ENCODE measurements around the gene FNTB. TPM values are rescaled to one million over a fixed set of nuclear protein-coding genes. Genes with fewer than 3 reads are reported as not detected.

FNTB gene
- total and polyA plus RNA-seq, 2 donors (not counting 1 experiment from before 2014, with no cell fraction given), result 6.6 to 10.2 TPM

- Histone ChIP-seq H3K27ac (ENCODE audit: low read length in 2 of 2) (no peak overlapping the region), H3K4me1 (ENCODE audit: control insufficient read depth in 2 of 2, insufficient read depth in 2 of 2, low read length in 2 of 2) (no peaks in the 10 kb centered on the region), H3K4me3 (ENCODE audit: control extremely low read depth in 1 of 5, extremely low read depth in 1 of 5, insufficient read depth in 1 of 5, low read depth in 2 of 5, low read length in 4 of 5) (no peak overlapping the region), H2AFZ (ENCODE audit: insufficient read depth, low read depth, low read length, poor library complexity, severe bottlenecking) (no peak overlapping the region), H3K9me3 (ENCODE audit: control extremely low read depth in 1 of 3, control insufficient read depth in 2 of 3, insufficient read depth in 1 of 3, low read length in 2 of 3) (no peaks in the 10 kb centered on the region), H3K27me3 (replicated peaks in 1 of 4; ENCODE audit: control extremely low read depth in 1 of 4, control insufficient read depth in 3 of 4, insufficient read depth in 4 of 4, low read length in 3 of 4) (no peaks in the 10 kb centered on the region), H3K4me2 (replicated peaks; ENCODE audit: low read depth, low read length, poor library complexity, severe bottlenecking) (no peak overlapping the region), H3K79me2 (ENCODE audit: control insufficient read depth, insufficient read depth, low read length) (no peaks in the 10 kb centered on the region), H3K9ac (ENCODE audit: low read length) (no peak overlapping the region), H4K20me1 (ENCODE audit: control insufficient read depth, insufficient read depth, low read length, poor library complexity, severe bottlenecking) (no peaks in the 10 kb centered on the region), H3K36me3 (replicated peaks in 1 of 2; ENCODE audit: control extremely low read depth in 1 of 2, control insufficient read depth in 1 of 2, extremely low read depth in 1 of 2, insufficient read depth in 2 of 2, low read length in 1 of 2) (peaks cover 0 to 8% of the 10 kb centered on the region in 2 experiments)
- CTCF ChIA-PET, result interaction anchor here (0.6 to 1.2 kb wide), 2 partner anchors 72 to 130 kb away, joined by 3 to 6 read pairs; no protein-coding TSS in a partner anchor
- ATAC-seq (ENCODE audit: low read depth) (no peak), DNase-seq (no peak)
- Mint-ChIP-seq H3K27me3 (no peaks in the 10 kb centered on the region), H3K9me3 (ENCODE audit: insufficient read depth) (no peaks in the 10 kb centered on the region), H3K27ac (no peak overlapping the region), H3K4me1 (no peaks in the 10 kb centered on the region), H3K4me3 (no peak overlapping the region)
- intact Hi-C loops (cut with micrococcal nuclease), result no loop called here
- TF ChIP-seq CTCF (IDR thresholded peaks at IDR 0.05), result no peak
- no peak for TF ChIP-seq EZH2 (IDR thresholded peaks at IDR 0.05; ENCODE audit: borderline replicate concordance, insufficient read depth, low read depth, low read length, poor library complexity, severe bottlenecking)
- WGBS (ENCODE audit: insufficient coverage), result 100% methylated on average over 3 of the region's 4 CpGs
- POLR2A ChIA-PET, result no interaction called here
Observed at GRCh38 chr14:65034021-65034420, 47.3 kb downstream of the FNTB start.

- Histone ChIP-seq H3K27ac (ENCODE audit: low read length in 2 of 2) (no peak overlapping the region), H3K36me3 (replicated peaks in 1 of 2; ENCODE audit: control extremely low read depth in 1 of 2, control insufficient read depth in 1 of 2, extremely low read depth in 1 of 2, insufficient read depth in 2 of 2, low read length in 1 of 2) (peaks cover 0 to 6% of the 10 kb centered on the region in 2 experiments), H3K4me1 (ENCODE audit: control insufficient read depth in 2 of 2, insufficient read depth in 2 of 2, low read length in 2 of 2) (no peaks in the 10 kb centered on the region), H4K20me1 (ENCODE audit: control insufficient read depth, insufficient read depth, low read length, poor library complexity, severe bottlenecking) (no peaks in the 10 kb centered on the region), H3K9ac (ENCODE audit: low read length) (no peak overlapping the region), H3K9me3 (ENCODE audit: control extremely low read depth in 1 of 3, control insufficient read depth in 2 of 3, insufficient read depth in 1 of 3, low read length in 2 of 3) (no peaks in the 10 kb centered on the region), H3K79me2 (ENCODE audit: control insufficient read depth, insufficient read depth, low read length) (no peaks in the 10 kb centered on the region), H3K27me3 (replicated peaks in 1 of 4; ENCODE audit: control extremely low read depth in 1 of 4, control insufficient read depth in 3 of 4, insufficient read depth in 4 of 4, low read length in 3 of 4) (no peaks in the 10 kb centered on the region), H3K4me3 (ENCODE audit: control extremely low read depth in 1 of 5, extremely low read depth in 1 of 5, insufficient read depth in 1 of 5, low read depth in 2 of 5, low read length in 4 of 5) (no peak overlapping the region), H2AFZ (ENCODE audit: insufficient read depth, low read depth, low read length, poor library complexity, severe bottlenecking) (no peak overlapping the region), H3K4me2 (replicated peaks; ENCODE audit: low read depth, low read length, poor library complexity, severe bottlenecking) (no peak overlapping the region)
- ATAC-seq (ENCODE audit: low read depth) (no peak), DNase-seq (no peak)
- Mint-ChIP-seq H3K4me3 (no peak overlapping the region), H3K4me1 (no peaks in the 10 kb centered on the region), H3K9me3 (ENCODE audit: insufficient read depth) (no peaks in the 10 kb centered on the region), H3K27ac (no peak overlapping the region), H3K27me3 (no peaks in the 10 kb centered on the region)
- 94% methylated on average over 2 of the region's 4 CpGs for WGBS (ENCODE audit: insufficient coverage)
- POLR2A ChIA-PET, result interaction anchor here (0.7 kb wide), 1 partner anchor 42 kb away, joined by 5 read pairs; no protein-coding TSS in a partner anchor
- TF ChIP-seq CTCF (IDR thresholded peaks at IDR 0.05), result no peak
- no peak for TF ChIP-seq EZH2 (IDR thresholded peaks at IDR 0.05; ENCODE audit: borderline replicate concordance, insufficient read depth, low read depth, low read length, poor library complexity, severe bottlenecking)
- CTCF ChIA-PET, result interaction anchor here (1.2 kb wide), 1 partner anchor 129 kb away, joined by 3 read pairs; no protein-coding TSS in a partner anchor
- intact Hi-C loops (cut with micrococcal nuclease), result no loop called here
Observed at GRCh38 chr14:65035049-65035448, 48.4 kb downstream of the FNTB start.
